ENCODE results near the gene ANO1. TPM values are rescaled to one million over a fixed set of nuclear protein-coding genes. Genes with fewer than 3 reads are reported as not detected.

The ANO1 gene
- total RNA-seq, 1 experiment from 2014 or later, result 10.9 TPM

DNA sequence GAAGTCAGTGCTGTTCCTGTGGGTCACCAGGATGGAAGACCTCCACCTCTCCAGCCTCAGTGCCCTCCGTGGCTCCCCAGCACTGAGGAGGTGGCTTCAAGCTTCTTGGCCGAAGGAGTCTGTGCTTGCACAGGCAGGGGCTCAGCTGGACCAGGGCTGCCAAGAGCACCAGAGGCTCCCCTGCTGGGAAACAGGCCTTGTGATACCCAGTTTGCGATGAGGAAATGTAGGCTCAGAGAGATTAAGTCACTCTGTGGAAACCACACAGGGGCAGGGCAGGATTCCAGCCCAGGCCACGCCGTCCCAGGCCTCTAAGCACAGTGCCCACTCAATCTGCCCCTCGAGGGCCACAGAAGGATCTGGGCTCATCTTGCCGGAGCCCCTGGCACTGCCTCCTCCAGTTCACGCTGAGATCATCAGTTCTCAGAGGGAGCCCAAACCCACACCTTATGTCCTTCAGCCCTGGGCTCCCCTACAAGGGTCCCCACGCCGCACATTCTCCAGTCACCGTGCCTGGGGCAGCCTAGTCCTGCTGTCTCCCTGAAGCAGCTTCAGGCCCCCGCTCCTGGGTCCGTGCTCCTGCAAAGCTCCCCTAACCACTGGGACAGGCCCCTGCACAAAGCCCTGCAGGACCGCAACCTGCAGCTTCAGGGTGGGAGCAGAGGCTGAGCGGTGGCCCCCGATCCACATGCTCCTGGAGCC lies 21.6 kb downstream of the ANO1 start:
- no peak overlapping the region; the same call in 1 of the 2 replicates for H3K14ac ChIP-seq (ENCODE audit: insufficient read depth, low read length)
- DNase-seq, result no peak
- no peak overlapping the region for H3K18ac ChIP-seq (ENCODE audit: insufficient read length, low read depth, low read length)
- H3K4me2 ChIP-seq (ENCODE audit: insufficient read depth, insufficient read length, low read length), result no peak overlapping the region
- no peak overlapping the region for H3K4ac ChIP-seq (ENCODE audit: low read depth, low read length)
- H3K27me3 Mint-ChIP-seq (ENCODE audit: low read depth), result peaks cover 6% of the 10 kb centered on the region
- no peaks in the 10 kb centered on the region for H4K20me1 ChIP-seq (ENCODE audit: control insufficient read depth, insufficient read depth, insufficient read length)
- no peak overlapping the region for H3K27ac ChIP-seq (ENCODE audit: insufficient read length, low read depth, low read length)
- TF ChIP-seq, protein P1, sequence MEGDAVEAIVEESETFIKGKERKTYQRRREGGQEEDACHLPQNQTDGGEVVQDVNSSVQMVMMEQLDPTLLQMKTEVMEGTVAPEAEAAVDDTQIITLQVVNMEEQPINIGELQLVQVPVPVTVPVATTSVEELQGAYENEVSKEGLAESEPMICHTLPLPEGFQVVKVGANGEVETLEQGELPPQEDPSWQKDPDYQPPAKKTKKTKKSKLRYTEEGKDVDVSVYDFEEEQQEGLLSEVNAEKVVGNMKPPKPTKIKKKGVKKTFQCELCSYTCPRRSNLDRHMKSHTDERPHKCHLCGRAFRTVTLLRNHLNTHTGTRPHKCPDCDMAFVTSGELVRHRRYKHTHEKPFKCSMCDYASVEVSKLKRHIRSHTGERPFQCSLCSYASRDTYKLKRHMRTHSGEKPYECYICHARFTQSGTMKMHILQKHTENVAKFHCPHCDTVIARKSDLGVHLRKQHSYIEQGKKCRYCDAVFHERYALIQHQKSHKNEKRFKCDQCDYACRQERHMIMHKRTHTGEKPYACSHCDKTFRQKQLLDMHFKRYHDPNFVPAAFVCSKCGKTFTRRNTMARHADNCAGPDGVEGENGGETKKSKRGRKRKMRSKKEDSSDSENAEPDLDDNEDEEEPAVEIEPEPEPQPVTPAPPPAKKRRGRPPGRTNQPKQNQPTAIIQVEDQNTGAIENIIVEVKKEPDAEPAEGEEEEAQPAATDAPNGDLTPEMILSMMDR (conservative IDR thresholded peaks at IDR 0.05), result no peak
- H2BK12ac ChIP-seq (ENCODE audit: insufficient read length, low read depth, low read length), result no peak overlapping the region
- no peak overlapping the region for H2BK120ac ChIP-seq (ENCODE audit: low read depth, low read length, poor library complexity, severe bottlenecking)
- H3T11ph ChIP-seq (ENCODE audit: low read length), result no peak overlapping the region
- no peaks in the 10 kb centered on the region for H3K9me3 ChIP-seq (ENCODE audit: control insufficient read depth, low read depth, low read length)
- peaks cover 0 to 3% (median 0%) of the 10 kb centered on the region in 3 experiments; a peak in 2 of 7 replicates for H3K36me3 Mint-ChIP-seq (ENCODE audit: insufficient read depth in 1 of 3, low read depth in 3 of 3)
- no peak overlapping the region for H2BK15ac ChIP-seq (ENCODE audit: low read depth, low read length)
- H4K8ac ChIP-seq (replicated peaks; ENCODE audit: insufficient read length, low read depth, low read length), result no peak overlapping the region
- no peak overlapping the region for H4K5ac ChIP-seq (ENCODE audit: insufficient read length, low read depth, low read length)
- no peak overlapping the region for H4K91ac ChIP-seq (ENCODE audit: insufficient read length, low read depth, low read length)
- H3K79me2 ChIP-seq (ENCODE audit: insufficient read depth, low read length), result no peaks in the 10 kb centered on the region
- no peak overlapping the region for H3K56ac ChIP-seq (ENCODE audit: insufficient read length, low read depth, low read length)
- H3K4me1 Mint-ChIP-seq, result peaks cover 12% of the 10 kb centered on the region in 2 experiments
- H2AFZ ChIP-seq (ENCODE audit: low read length), result no peak overlapping the region
- no CpG with 5 or more reads among the region's 16 CpGs for WGBS (ENCODE audit: extremely low coverage, insufficient read length, low lambda C conversion rate)
- no peak overlapping the region for H3K4me3 Mint-ChIP-seq
- no peak overlapping the region for H2AK5ac ChIP-seq (ENCODE audit: insufficient read length, low read length)
- H3K9me3 Mint-ChIP-seq, result no peaks in the 10 kb centered on the region; a peak in 2 of 5 replicates
- no peak overlapping the region for H3K23ac ChIP-seq (ENCODE audit: insufficient read length, low read depth, low read length)
- no peaks in the 10 kb centered on the region for H3K27me3 ChIP-seq (ENCODE audit: insufficient read depth, low read length)
- H2BK5ac ChIP-seq (ENCODE audit: insufficient read length, low read length), result no peak overlapping the region
- H3K23me2 ChIP-seq (ENCODE audit: insufficient read length, low read depth, low read length, poor library complexity, severe bottlenecking), result no peaks in the 10 kb centered on the region
- no peak overlapping the region for H2BK20ac ChIP-seq (ENCODE audit: low read depth, low read length, poor library complexity, severe bottlenecking)
- no peaks in the 10 kb centered on the region for H3K4me1 ChIP-seq (ENCODE audit: insufficient read depth, low read length)
- no peak overlapping the region for H3K9ac ChIP-seq (ENCODE audit: extremely low read depth, insufficient read length, low read length)
- no peak overlapping the region; a peak in 1 of 7 replicates for H3K27ac Mint-ChIP-seq
- H3K79me1 ChIP-seq (ENCODE audit: insufficient read depth, low read depth, low read length, poor library complexity, severe bottlenecking), result no peaks in the 10 kb centered on the region

Data from H9 (cell line).